Activated CD4-positive, alpha-beta memory T cell treated with anti-CD3 and anti-CD28 coated beads, Interleukin-2, amount 10 ng/mL, durations not matched to agents 7 days and 5 days (primary cell): ENCODE measurements around the gene NUP107. TPM values are rescaled to one million over a fixed set of nuclear protein-coding genes. Genes with fewer than 3 reads are reported as not detected.

ENCODE experiments used
- CTCF ChIA-PET: fragments of 350-600 bp; sonication (Branson Sonifier 250); formaldehyde crosslinking; loops from one replicate; lab custom pipeline; 2021; ENCODE audit warnings: antibody characterized with exemption, inconsistent platforms; lab: Charles Lee
- POLR2A ChIA-PET: fragments of 350-600 bp; sonication (Branson Sonifier 250); formaldehyde crosslinking; loops from one replicate; lab custom pipeline; 2021; ENCODE audit warnings: antibody characterized with exemption; lab: Charles Lee
- DNase-seq: peaks from one replicate; pipeline ENCODE4 v3.0.0-alpha.2; 2020
- H3K27ac Mint-ChIP-seq: one replicate; pipeline ENCODE4 v1.8.0; 2021; ENCODE audit warnings: mild to moderate bottlenecking, mixed read lengths
- H3K27me3 Mint-ChIP-seq: one replicate; pipeline ENCODE4 v1.8.0; 2021; ENCODE audit warnings: mixed read lengths
- H3K36me3 Mint-ChIP-seq: one replicate; pipeline ENCODE4 v1.8.0; 2021; ENCODE audit warnings: low read depth, mixed read lengths
- H3K4me1 Mint-ChIP-seq: one replicate; pipeline ENCODE4 v1.8.0; 2021; ENCODE audit warnings: mixed read lengths
- H3K4me3 Mint-ChIP-seq: one replicate; pipeline ENCODE4 v1.8.0; 2021; ENCODE audit warnings: mild to moderate bottlenecking, mixed read lengths
- H3K9me3 Mint-ChIP-seq: one replicate; pipeline ENCODE4 v1.8.0; 2021; ENCODE audit warnings: mixed read lengths
- total RNA-seq, 2 experiments: library from RNA; stranded (reverse); gene quantifications; one replicate each; pipeline ENCODE4 v1.2.3, GENCODE V29; 2021

Gene NUP107
- total RNA-seq, 2 experiments from 2014 or later, result 80.7 to 85.4 TPM

DNA sequence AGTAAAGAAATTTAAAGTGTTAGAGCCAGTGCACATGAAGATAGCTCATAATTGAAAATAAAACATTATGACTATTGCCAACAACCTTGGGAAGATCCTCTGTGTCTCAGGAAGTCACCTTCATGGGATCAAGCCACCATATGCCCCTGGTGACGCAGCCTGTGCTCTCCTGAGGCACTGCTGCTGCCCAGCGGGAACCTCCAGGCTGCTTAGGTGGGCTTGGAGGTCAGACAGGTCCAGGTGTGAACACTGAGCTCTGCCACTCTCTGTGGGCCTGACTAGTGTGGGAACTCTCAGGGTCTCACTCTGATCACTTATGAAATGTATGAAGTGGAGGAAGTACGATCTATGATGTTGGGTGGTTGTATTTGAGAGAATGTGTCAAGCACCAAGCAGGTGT, 75.9 kb downstream of the NUP107 start:
- peaks cover 22% of the 10 kb centered on the region for H3K36me3 Mint-ChIP-seq
- H3K9me3 Mint-ChIP-seq, result no peaks in the 10 kb centered on the region
- ChIA-PET CTCF (interaction anchor here (1.5 kb wide), 1 partner anchor 761 kb away, joined by 3 read pairs; no protein-coding TSS in a partner anchor), POLR2A (no interaction called here)
- H3K4me3 Mint-ChIP-seq, result no peak overlapping the region
- no peak overlapping the region for H3K27ac Mint-ChIP-seq
- no peaks in the 10 kb centered on the region for H3K4me1 Mint-ChIP-seq
- DNase-seq, result no peak
- H3K27me3 Mint-ChIP-seq, result no peaks in the 10 kb centered on the region

DNA sequence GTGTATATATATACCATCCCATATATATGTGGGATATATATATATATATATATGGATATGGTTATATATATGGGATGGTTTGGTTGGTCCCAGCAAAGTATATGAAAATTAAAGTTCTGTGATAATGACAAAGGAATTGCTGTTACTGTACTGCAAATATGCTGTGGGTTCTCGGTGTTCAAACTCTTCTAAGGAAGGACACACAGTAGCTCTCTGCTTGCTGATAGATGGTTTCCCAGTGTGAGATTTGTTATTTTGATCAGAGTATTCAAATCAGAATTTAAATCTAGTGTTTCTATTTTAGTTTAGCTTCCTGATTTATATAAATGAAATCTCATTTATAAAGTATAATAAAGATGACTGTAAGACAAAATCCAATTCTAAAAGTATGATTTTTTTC, 78.9 kb downstream of the NUP107 start:
- CTCF ChIA-PET, result interaction anchor here (0.5 kb wide), 1 partner anchor 64 kb away, joined by 3 read pairs; no protein-coding TSS in a partner anchor
- Mint-ChIP-seq H3K36me3 (peaks cover 9% of the 10 kb centered on the region), H3K4me3 (no peak overlapping the region), H3K27ac (no peak overlapping the region), H3K9me3 (no peaks in the 10 kb centered on the region), H3K27me3 (no peaks in the 10 kb centered on the region), H3K4me1 (no peaks in the 10 kb centered on the region)
- POLR2A ChIA-PET, result no interaction called here
- no peak for DNase-seq

DNA sequence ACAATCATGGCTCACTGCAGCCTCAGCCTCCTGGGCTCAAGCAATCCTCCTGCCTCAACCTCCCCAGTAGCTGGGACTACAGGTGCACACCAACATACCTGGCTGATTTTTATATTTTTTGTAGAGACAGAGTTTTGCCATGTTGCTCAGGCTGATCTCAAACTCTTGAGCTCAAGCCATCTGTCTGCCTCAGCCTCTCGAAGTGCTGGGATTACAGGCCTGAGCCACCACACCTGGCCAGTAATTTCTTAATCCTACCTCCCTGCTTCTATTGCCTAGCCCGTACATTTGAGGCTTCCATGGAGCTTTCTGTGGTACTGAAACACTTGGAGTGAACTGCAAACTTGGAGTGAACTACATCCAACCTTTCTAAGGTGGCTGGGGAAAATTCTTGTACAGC, 79.9 kb downstream of the NUP107 start:
- no peak overlapping the region for H3K27ac Mint-ChIP-seq
- no peak for DNase-seq
- POLR2A ChIA-PET, result interaction anchor here (0.6 kb wide), 2 partner anchors 48 to 55 kb away, joined by 3 read pairs; no protein-coding TSS in a partner anchor

DNA sequence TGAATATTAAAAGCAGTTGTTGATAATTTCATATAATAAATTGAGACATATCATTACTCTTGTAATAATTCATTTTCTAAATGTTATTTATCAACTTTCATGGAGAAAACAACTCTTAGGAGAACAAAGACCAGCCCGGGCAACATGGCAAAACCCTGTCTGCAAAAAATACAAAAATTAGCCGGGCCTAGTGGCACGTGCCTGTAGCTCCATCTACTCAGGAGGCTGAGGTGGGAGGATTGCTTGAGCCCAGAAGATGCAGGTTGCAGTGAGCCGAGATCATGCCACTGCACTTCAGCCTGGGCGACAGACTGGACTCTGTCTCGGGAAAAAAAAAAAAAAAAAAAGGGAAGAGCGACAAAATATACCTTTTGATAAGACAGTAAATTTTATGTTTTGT, 80.4 kb downstream of the NUP107 start:
- ChIA-PET POLR2A (interaction anchor here (0.6 kb wide), 1 partner anchor 55 kb away, joined by 3 read pairs; no protein-coding TSS in a partner anchor), CTCF (no interaction called here)
- Mint-ChIP-seq H3K9me3 (no peaks in the 10 kb centered on the region), H3K4me1 (no peaks in the 10 kb centered on the region), H3K27ac (no peak overlapping the region), H3K27me3 (no peaks in the 10 kb centered on the region), H3K36me3 (peaks cover 7% of the 10 kb centered on the region), H3K4me3 (no peak overlapping the region)
- no peak for DNase-seq

More for the DNA sequence above, 79.9 kb downstream of the NUP107 start:
- Mint-ChIP-seq H3K27me3 (no peaks in the 10 kb centered on the region), H3K4me1 (no peaks in the 10 kb centered on the region), H3K4me3 (no peak overlapping the region), H3K9me3 (no peaks in the 10 kb centered on the region), H3K36me3 (peaks cover 7% of the 10 kb centered on the region)
- CTCF ChIA-PET, result no interaction called here

DNA sequence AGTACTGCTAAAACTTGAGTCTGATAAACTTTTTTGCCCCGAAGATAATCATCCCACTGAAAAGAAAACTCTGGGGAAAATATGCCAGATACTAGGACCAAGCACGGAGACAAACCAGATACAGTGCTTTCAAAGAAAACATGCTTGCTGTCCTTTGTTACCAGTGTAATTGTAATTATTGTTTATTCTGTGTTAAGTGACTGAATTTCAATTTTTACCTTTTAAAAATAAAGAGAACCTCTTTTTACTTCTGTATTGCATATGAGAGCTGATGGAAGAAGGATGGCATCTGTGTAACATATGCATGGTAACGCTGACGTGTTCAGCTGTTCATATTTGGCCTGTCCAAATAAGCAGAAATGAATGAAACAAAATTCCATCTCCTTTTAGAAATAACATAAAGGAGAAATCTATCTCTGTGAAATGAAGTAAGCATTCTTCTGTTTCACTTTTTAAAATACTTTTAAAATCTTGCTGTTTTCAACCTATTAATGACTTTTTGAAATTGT, 81.7 kb downstream of the NUP107 start:
- H3K36me3 Mint-ChIP-seq, result peaks cover 7% of the 10 kb centered on the region
- no peak for DNase-seq
- H3K27me3 Mint-ChIP-seq, result no peaks in the 10 kb centered on the region
- ChIA-PET CTCF (no interaction called here), POLR2A (no interaction called here)
- H3K9me3 Mint-ChIP-seq, result no peaks in the 10 kb centered on the region
- H3K4me1 Mint-ChIP-seq, result peaks cover 11% of the 10 kb centered on the region
- no peak overlapping the region for H3K27ac Mint-ChIP-seq
- no peak overlapping the region for H3K4me3 Mint-ChIP-seq

DNA sequence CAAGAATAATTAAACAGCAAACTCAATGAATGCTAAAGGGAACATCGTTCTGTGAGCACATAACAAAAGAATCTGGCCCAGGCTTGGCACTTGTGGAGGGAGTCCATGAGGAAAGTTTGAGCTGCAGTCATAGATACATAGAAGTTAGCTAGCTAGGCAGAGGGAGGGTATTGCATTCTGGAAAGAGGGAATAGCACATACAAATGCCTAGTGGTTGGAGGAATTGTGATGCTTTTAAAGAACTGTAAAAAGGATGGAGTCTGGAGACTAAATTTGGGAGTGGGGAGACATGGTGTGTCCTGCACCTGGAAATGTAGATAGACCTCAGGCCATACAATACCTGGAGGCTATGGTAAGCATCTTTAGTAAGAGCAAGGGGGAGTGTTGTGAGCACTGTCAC, 83.2 kb downstream of the NUP107 start:
- no peak overlapping the region for H3K4me3 Mint-ChIP-seq
- no peaks in the 10 kb centered on the region for H3K27me3 Mint-ChIP-seq
- H3K9me3 Mint-ChIP-seq, result no peaks in the 10 kb centered on the region
- no peak overlapping the region for H3K27ac Mint-ChIP-seq
- no peak for DNase-seq
- POLR2A ChIA-PET, result no interaction called here
- peaks cover 3% of the 10 kb centered on the region for H3K36me3 Mint-ChIP-seq
- CTCF ChIA-PET, result interaction anchor here (1.7 kb wide), 1 partner anchor 11 kb away, joined by 4 read pairs; no protein-coding TSS in a partner anchor
- peaks cover 13% of the 10 kb centered on the region for H3K4me1 Mint-ChIP-seq

DNA sequence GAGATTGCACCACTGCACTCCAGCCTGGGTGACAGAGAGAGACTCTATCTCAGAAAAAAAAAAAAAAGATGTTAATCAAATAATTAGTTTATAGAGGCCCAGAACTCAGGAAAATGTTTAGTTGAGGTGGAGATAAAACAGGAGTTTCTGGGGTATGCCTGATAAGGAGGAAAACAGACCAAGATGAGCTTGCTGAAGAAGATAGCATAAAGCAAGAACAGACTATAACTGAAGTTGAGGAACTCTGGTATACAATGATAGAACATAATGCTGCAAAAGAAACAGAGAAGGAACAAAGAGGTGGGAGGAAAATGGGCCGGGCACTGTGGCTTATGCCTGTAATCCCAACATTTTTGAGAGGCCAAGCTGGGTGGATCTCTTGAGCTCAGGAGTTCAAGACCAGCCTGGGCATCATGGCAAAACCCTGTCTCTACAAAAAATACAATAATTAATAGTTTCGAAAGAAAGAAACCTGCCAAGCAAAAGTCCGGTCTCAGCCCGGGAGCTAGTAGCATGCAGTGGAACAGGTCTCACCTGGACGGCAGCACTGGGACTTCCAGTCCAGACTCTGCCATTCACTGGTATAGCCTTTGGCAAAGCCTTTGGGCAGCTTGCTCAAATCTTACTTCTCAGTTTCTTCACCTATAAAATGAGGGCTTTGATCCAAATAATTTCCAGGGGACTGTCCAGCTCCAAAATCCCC, 84.6 kb downstream of the NUP107 start:
- H3K9me3 Mint-ChIP-seq, result no peaks in the 10 kb centered on the region
- H3K27me3 Mint-ChIP-seq, result no peaks in the 10 kb centered on the region
- peaks cover 13% of the 10 kb centered on the region for H3K4me1 Mint-ChIP-seq
- H3K27ac Mint-ChIP-seq, result no peak overlapping the region
- H3K4me3 Mint-ChIP-seq, result no peak overlapping the region
- CTCF ChIA-PET, result interaction anchor here (1.7 kb wide), 1 partner anchor 10 kb away, joined by 4 read pairs; no protein-coding TSS in a partner anchor
- H3K36me3 Mint-ChIP-seq, result peaks cover 3% of the 10 kb centered on the region
- POLR2A ChIA-PET, result interaction anchor here (1.5 kb wide), 1 partner anchor 25 kb away, joined by 3 read pairs; the partner anchor contains the start of gene SLC35E3
- DNase-seq, result no peak

DNA sequence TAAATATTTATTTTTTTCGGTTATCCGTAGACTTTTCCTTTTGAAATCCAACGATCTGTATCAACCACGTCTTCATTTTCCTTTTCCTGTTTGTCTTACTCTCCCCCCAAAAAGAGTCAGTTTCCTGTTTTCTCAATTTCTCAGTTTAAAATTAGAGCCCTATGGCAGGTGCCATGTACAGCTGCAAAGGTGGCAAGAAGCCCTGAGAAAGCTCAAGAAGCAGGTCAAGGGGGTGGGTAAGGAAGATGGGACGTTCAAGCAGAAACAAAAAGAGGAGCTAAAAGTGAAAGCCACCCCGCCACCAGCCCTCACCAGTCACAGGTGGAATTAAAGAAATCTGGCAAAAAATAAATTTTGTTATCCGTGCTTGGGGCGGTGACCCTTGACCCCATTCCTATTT, 85.9 kb downstream of the NUP107 start:
- no peak for DNase-seq
- ChIA-PET POLR2A (no interaction called here), CTCF (no interaction called here)
- Mint-ChIP-seq H3K27ac (no peak overlapping the region), H3K9me3 (no peaks in the 10 kb centered on the region), H3K27me3 (no peaks in the 10 kb centered on the region), H3K36me3 (no peaks in the 10 kb centered on the region), H3K4me3 (no peak overlapping the region), H3K4me1 (peaks cover 13% of the 10 kb centered on the region)

DNA sequence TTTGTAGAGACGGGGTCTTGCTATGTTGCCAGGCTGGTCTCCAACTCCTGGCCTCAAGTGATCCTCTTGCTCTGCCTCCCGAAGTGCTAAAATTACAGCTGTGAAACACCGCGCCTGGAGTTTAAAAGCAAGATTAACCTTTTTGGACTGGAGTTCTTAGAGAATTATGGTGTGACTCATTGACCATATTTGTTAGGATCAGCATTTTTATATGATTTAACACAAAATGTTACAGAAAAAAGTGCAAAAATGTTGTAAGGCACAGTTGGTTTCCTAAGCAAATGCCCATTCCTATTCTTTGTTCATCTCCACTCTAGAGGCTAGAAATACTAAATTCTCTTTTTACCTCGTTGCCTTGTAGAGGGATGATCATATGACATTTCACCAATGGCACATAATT, 86.8 kb downstream of the NUP107 start:
- no peak for DNase-seq
- peaks cover 13% of the 10 kb centered on the region for H3K4me1 Mint-ChIP-seq
- POLR2A ChIA-PET, result no interaction called here
- H3K36me3 Mint-ChIP-seq, result no peaks in the 10 kb centered on the region
- no peak overlapping the region for H3K27ac Mint-ChIP-seq
- no peaks in the 10 kb centered on the region for H3K9me3 Mint-ChIP-seq
- H3K27me3 Mint-ChIP-seq, result no peaks in the 10 kb centered on the region
- CTCF ChIA-PET, result interaction anchor here (1.0 kb wide), 1 partner anchor 12 kb away, joined by 3 read pairs; no protein-coding TSS in a partner anchor
- no peak overlapping the region for H3K4me3 Mint-ChIP-seq

DNA sequence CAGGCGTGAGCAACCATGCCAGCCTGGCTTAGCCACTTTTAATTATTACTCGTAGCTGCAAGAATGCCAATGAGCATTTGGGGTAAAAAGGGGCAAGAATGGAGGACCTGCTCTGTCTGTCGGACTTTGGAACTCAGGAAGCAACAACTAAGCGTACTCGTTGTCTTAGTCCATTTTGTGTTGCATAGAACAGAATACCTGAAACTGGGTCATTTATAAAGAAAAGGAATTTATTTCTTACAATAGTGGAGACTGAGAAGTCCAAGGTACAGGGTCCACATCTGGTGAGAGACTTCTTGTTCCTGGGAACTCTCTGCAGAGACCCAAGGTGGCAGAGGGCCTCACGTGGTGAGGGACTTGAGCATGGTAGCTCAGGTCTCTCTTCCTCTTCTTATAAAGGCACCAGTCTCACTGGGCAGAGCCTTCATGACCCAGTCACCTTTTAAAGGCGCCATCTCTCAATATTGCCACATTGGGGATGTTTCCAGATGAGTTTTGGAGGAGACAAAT, 88.4 kb downstream of the NUP107 start:
- Mint-ChIP-seq H3K4me1 (peaks cover 13% of the 10 kb centered on the region), H3K36me3 (no peaks in the 10 kb centered on the region), H3K27me3 (no peaks in the 10 kb centered on the region), H3K9me3 (no peaks in the 10 kb centered on the region), H3K27ac (no peak overlapping the region), H3K4me3 (no peak overlapping the region)
- POLR2A ChIA-PET, result interaction anchor here (0.6 kb wide), 1 partner anchor 32 kb away, joined by 3 read pairs; no protein-coding TSS in a partner anchor
- CTCF ChIA-PET, result no interaction called here
- DNase-seq, result no peak

DNA sequence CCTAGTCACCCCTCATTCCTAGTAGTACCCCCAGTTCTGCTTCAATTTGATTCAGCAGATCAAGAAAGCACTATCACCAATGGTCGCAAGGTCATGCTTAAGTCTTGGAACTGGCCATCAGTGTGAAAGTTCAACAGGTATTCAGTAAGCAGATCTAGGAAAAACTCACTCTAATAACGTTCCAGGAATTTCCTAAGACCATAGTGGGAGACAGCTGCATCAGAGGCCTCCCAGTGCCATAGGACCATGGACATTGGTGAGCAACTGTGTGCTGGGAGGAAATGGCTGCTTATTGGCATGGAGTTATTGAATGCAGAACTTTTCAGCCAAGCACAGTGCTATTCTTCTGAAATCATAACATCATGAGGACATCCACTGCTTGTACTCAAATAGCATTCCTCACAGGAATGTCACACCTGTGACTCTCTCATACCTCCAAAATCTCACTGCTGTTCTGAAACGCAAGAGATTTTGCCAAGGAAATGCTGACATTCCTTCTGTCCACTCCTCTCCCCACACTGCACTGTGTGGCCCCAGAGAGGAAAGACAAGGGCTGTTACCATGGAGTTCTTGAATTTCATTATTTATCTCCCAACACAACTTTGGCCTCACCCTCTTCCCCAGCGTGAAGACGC, 90.3 kb downstream of the NUP107 start:
- no peak for DNase-seq
- no peaks in the 10 kb centered on the region for H3K9me3 Mint-ChIP-seq
- no peaks in the 10 kb centered on the region for H3K36me3 Mint-ChIP-seq
- POLR2A ChIA-PET, result no interaction called here
- H3K4me1 Mint-ChIP-seq, result peaks cover 13% of the 10 kb centered on the region
- H3K27me3 Mint-ChIP-seq, result no peaks in the 10 kb centered on the region
- H3K4me3 Mint-ChIP-seq, result no peak overlapping the region
- CTCF ChIA-PET, result no interaction called here
- no peak overlapping the region for H3K27ac Mint-ChIP-seq

DNA sequence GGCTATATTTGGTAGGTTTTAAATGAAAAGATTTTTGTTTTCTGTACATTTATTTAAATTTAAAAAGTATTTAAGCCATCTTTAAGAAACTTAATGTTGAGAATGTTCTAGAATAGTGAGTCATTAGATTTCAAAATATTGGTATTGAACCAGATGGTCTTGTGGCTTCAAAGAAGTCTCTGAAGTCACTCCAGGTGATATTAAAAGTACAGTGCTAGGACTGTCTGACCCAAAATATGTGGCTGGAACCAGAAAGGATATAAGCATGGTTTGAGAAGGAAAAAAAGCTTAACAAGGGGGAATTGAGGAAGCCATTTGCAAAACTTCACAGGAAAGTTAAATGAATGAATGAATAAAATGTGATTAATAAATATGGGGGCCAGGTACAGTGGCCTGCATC, 92.5 kb downstream of the NUP107 start:
- no peak for DNase-seq
- Mint-ChIP-seq H3K4me1 (no peaks in the 10 kb centered on the region), H3K4me3 (no peak overlapping the region), H3K36me3 (no peaks in the 10 kb centered on the region), H3K27ac (no peak overlapping the region), H3K9me3 (no peaks in the 10 kb centered on the region), H3K27me3 (no peaks in the 10 kb centered on the region)
- ChIA-PET CTCF (no interaction called here), POLR2A (no interaction called here)

DNA sequence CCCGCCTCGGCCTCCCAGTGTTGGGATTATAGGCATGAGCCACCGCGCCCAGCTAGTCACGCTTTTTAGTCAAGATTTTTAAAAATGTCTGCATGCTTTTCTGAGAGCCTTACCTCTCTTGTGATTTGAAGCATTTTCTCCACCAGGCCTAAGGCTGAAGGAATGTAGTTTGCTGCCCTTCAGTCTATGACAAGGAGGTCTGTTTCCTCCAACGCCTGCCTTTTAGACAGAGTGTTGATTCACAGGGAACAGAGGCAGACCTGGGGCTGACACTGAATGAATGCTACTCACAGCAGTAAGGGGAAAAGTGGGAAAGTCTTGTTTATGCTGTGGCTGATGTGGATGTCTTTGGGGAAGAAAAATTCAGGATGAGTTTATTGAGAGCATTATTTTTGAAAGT, 94.0 kb downstream of the NUP107 start:
- H3K4me1 Mint-ChIP-seq, result no peaks in the 10 kb centered on the region
- CTCF ChIA-PET, result interaction anchor here (1.0 kb wide), 1 partner anchor 10 kb away, joined by 4 read pairs; no protein-coding TSS in a partner anchor
- DNase-seq, result no peak
- H3K4me3 Mint-ChIP-seq, result no peak overlapping the region
- H3K9me3 Mint-ChIP-seq, result no peaks in the 10 kb centered on the region
- H3K27ac Mint-ChIP-seq, result no peak overlapping the region
- no peaks in the 10 kb centered on the region for H3K36me3 Mint-ChIP-seq
- H3K27me3 Mint-ChIP-seq, result no peaks in the 10 kb centered on the region
- POLR2A ChIA-PET, result no interaction called here
